Suppressor macrophage treated with lipopolysaccharide for 1 hour (primary cell): ENCODE data around the gene ABTB1.
"Not testable (repeated sequence)": the region's sequence is repeated elsewhere in the genome, so short reads cannot be mapped to it uniquely, and the experiment has no call there.

Source experiments
- DNase-seq, 3 donors: peaks; one replicate each; pipeline ENCODE4 v3.0.0-alpha.2; 2020 to 2022

The ABTB1 gene

DNA sequence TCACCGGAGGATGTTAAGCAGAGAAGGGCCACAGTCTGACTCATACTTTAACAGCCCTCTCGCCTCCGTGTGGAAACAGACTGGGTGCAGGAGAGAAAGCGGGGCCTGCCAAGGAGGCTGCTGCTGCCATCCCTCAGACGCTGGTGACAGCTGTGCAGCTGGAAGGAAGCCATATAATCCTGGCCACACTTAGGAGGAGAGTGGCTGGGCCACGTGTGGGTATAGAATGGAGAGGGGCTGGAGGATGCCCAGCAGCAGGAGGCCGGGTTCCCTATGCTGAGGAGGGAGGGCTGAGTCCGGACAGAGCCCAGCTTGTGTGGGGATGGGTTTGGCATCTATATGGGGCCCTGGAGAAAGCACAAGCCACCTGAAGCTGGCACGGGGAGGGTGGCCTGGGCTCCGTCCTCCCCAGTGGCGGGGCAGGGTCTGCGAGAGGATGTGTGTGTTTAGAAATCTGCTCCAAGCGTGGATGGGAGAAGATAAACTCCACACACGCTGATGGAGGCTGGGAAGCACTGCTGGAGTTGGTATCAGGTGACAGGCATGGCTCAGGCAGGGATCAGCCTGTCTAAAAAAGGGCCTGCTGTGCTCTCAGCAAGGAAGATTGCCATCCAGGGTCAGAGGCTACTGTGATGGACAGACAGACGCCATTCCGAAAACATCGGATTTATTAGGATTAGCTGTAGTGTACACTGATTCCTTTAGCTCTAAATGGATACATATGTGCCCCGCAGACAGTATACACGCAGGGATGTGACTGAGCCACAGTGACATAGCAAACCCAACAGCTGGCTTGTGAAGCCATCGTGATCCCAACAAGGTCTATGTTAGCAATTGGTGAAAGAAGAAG, 15.9 kb downstream of the ABTB1 start:
- DNase-seq, result no peak

DNA sequence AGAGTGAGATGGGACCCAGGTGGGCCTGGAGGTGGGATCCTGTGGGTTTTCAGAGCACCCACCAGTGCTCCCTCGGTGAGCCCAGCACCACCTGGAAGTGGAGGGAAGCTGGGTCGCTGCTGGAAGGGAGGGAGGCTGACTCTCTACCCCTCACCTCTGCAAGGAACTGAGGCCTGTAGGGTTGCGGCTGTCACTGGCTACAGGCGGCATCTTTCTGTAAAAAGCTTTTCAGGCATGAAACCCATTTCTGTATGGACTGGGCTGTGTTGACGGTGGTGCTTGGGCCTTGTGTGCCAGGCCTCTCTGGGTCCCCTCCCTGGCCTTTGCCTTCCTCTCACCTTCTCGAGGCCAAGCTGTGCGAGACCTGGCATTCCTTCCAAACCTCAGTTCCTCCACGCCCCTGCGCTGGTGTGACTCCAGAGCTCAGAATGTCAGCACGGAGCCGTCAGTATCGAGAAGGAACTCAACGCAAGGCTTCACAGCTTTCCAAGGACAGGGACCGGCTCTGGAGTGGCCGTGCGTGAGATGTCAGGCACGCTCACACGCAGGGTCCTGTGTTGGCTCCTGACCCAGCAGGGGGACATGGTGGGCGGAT, 16.6 kb downstream of the ABTB1 start:
- DNase-seq, result no peak

DNA sequence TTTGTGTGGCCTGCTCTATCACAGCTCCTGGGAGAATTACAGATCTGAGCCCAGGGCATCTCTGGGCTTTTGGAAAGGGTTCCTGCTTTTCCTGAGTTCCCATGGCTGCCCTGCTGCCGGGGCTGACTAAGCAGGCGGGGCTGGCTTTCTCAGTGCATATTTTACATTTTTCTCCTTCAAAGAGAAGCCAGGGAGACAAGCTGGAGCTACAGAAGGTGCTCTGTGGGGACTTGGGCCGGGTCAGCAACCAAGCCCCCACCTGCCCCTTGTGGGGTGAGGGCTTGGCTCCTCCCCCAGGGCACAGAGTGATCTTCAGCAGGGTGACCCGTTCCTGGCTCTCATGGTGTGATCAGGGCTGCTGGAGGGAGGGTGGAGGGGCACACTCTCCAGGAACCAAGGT, 17.4 kb downstream of the ABTB1 start:
- DNase-seq, result no peak

DNA sequence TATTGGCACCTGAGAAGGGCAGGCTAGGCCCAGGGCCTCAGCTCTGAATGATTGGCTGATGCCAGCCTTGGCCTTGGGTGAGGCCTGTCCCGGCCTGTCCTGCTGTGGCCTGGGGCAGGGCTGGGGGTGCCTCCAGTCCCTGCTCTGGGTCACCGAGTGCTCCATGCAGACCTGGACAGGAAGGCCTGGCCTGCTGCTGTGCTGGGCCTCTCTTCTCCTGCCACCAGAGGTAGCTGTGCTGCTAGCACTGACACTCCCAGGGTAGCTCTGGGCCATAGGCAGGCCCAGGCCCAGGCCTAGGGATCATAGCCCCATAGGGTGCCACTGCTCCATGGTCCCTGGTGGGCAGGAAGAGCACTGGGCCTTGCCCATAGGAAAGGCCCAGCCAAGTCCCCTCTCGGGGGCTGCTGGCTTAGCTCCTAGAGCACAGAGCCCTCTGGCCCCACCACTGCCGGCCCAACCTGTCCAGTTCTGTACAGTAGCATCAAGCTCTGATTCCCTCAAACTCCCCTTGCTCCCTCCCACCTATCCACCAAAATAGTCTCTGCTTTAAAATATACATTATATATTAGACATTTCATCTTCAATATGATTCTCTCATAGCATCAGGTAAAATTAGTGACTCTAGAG, 18.2 kb downstream of the ABTB1 start:
- peak in 1 of 3 donors; percentile 46 for DNase-seq

DNA sequence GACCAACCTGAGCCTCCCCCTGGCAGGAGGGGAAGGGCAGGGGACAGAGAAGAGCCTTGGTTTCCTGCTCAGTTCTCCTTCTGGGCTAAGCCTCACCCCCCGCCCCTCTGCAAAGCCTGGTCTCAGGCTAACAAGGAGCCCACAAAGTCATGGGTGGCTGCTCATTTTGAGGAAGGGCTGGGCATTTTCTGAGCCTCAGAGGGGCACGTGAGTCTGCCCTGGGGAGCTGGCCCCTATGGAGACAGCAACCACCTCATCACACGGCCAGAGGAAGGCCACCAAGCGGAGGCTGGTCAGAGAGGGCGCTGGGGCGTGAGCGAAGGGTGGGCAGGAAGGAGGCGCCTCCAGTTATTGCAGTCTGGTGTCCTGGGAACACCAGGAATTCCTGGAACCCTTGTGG, 18.7 kb downstream of the ABTB1 start:
- DNase-seq, result no peak

DNA sequence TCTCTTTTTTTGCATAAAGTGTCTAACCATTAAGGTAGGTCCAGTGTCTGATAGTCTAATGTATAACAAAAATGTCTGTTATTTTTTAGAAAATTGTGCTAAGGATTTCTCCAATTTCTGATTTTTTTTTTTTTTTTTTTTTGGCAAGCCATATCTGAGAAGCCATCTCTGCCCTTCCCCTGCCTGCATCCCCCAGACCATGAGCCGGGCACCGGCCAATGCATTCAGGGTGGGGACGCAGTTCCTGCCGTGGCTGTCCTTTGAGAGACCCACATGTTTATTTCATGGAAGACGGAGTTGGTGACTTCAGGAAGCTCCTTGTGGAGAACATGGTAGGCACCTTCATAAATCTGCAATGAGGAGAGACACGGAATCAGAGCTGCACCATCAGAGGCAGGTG, 19.2 kb downstream of the ABTB1 start:
- DNase-seq, result no peak

DNA sequence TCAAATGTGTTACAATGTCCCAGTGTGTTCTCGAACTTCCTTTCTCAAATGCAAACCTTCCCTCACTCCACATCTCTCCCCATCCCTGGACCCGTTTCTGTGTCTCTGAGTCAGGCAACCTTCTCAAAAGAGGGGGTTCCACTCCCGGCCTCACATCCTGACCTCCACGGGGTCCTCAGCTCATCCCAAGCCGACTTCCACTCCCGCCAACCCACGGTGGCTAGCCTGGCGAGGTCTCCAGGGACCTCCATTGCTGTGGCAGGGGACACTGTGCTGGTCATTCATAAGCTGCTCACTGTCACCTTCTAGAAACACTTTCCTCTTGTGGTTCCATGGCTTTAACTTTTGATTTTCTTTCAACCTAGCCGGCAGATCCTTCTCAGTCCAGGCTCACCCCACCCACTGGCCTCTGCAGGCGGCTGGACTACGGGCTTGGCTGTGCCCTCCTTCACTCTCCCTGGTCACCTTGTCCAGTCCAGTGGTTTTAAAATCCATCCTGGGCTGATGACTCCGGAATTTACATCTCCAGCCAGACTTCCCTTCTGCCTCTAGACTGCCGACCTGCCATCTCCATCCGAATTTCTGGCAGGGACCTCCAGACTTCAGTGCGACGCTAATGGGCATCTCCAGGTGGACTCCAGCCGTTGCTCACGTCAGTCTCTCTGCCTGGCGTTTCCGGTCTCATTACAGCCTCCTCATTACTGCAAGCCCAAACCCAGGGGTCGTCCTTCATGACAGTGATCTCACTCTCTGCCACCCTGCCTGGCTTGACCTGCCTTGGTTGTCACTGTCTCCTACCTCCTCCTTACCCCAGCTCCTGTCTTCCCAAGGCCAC, 20.0 kb downstream of the ABTB1 start:
- no peak for DNase-seq

DNA sequence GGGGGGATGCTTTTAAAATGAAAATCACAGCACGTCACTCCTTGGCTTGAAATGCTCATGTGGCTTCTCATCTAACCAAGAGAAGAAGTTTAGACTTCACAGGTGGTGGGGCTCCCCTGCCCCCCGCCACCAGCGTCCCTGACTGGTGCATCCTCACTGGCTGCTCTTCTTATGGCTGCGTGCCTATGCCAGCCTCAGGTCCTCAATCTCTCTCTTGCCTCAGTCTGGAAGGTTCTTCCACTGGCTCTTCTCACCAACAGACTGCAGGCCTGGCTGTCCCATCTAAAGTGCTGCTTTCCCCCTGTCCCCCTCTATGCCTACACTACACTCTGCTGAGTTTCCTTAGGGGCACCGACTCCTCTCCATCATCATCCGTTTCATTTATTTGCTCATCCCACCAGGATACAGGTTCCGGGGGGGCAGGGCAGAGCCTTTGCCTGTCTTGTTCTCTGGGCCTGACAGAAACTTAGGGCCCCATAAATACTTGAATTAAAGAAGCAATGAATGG, 20.6 kb downstream of the ABTB1 start:
- no peak for DNase-seq

DNA sequence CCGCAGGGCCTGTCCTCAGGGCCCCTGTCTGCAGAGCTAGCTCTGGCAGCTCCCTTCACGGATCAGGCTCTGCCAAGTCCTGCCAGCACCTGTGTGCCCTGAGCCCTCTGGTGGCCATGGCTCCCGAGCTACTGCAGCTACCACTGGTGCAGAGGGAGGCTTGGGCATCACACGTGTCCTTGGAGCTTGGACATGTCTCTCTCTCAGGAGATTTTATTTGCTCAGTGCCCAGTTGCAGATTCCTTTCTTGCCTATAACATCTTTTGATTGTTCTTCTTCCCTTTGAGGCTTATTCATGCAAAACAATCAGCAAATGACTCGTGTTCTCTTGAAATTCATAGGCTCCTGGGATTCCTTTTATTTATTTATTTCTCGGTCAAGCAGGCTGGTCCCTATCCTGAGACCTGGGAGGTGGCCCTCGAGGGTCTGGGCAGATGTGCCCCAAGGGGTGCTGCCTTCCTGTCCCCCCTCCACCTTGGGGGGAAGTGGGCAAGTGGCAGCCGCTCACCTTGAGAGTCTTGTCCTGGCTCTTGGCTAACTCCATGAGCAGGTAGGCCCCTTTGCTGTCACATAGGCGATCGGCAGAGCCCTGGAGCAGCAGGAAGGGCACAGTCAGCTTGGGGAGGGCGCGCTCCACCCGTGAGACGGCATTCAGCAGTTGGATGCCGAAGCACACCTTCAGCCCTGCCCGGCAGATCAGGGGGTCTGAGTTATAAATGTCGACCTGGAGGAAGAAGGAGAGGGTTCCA, 21.9 kb downstream of the ABTB1 start:
- DNase-seq, result peak; percentile 28 to 48 (median 39)

DNA sequence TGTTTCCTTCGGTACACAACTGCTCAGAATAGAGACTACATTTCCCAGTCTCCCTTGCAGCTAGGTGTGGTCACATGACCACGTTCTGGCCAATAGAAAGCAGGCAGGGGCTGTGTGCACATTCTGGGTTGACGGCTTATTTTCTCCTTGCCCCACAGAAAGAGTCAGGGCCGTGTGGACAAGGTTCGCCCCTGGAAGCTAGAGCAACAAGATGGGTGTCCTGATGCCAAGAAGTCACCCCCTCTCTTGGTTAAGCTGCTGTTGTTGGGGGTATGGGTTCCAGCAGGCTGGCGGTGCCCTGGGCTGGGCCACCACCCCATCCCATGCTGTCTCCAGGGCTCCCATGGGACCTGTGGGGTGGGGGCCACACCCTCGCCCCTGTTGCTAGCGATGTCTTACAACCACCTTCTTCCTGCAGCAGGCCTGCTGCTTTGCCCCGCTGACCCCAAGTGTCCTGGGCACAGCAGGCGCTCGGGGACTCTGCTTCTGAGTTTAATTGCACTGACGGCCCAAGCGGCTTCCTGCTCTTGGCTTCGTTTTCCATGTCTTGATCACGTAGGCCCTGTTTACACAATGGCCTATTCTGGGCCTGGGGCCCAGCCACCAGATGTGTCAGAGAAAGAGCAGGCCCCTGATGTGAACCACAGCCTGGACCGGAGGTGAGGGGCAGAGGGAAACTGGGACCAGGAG, 24.9 kb downstream of the ABTB1 start:
- peak; percentile 59 to 61 (median 61) for DNase-seq

DNA sequence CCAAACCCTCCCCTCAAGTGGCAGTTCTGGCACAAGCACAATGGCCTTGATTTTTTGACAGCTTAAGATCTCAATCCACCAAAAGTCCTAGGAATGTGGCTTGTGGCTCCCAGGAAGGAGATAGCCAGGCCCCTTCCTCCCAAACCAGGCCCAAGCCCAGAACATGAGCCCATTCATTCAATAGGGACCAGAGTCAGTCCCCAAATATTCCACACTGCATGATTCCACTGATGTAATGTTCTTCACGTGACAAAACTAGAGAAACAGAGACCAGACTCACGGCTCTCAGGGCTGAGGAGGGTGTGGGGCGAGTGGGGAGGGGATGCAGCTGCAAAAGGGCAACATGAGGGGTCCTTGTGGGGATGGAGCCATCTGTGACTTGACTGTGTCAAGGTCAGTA, 25.5 kb downstream of the ABTB1 start:
- DNase-seq, result no peak

DNA sequence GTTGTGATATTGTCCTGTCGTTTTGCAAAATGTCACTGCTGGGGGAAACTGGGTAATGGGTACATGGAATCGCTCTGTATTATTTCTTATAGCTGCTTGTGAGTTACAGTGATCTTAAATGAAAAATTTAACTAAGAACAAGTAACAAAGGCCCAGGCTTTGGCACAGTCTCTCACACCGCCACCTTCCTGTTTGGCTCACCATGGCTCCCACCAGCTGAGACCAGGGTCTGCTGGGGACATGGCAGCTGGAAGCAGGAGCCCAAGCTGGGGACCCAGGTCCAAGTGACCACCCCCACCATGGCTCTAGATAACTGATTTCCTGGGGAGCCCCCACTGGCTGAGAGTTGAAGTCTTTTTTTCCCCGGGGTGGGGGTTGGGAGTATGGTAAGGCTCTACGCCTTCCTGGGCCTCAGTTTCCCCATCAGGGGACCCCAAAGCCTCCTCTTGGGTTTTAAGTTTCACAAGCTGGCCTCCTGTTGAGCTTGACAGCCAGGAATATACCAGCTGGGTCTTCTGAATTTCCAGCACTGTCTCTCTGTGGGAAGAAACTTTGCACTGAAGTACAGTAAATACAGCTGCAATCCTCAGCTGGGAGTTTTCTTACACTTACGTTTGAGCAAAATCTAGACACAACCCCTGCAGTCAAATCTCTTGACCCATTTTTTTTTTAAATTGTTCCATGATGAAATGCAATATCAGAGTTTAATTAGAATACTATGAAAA, 26.1 kb downstream of the ABTB1 start:
- no peak for DNase-seq

DNA sequence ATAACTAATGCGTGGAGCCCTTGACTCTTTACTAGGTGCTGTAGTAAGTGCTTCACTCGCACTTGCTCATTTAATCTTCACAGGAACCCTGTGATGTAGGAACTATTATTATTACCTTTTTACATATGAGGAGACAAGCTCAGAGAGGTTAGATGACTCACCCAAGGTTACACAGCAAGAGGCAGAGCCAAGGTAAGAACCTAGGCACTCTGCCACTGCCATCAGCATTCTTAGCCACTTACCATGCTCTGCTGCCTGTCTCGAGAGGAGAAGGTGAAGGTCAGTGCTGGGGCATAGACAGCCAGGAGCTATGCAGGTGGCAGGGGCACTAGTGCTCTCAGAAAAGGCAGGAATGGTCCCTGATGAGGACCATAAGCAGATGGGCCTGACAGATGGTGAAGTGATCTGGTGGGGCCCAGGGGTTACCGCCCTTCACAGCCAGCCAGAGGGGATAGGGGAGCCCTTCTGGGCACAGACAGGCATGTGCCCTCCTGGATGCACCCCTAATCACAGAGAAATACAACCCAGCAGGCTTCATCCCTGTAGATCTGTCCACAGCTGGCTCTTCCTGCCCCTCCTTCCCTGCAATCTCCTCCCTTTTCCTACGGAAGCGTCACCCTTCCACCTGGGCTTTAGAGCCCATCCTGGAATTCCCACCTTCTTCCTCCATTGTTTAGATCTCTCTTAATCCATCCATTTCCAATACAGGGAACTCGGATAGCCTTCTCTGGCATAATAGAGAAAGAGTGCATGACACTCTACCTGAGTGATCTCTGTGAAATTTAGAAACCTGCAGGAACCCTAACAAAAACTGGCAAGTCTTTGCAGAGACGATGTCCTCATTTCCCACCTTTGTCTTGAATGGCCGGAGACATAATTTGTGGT, 26.9 kb downstream of the ABTB1 start:
- DNase-seq, result no peak

DNA sequence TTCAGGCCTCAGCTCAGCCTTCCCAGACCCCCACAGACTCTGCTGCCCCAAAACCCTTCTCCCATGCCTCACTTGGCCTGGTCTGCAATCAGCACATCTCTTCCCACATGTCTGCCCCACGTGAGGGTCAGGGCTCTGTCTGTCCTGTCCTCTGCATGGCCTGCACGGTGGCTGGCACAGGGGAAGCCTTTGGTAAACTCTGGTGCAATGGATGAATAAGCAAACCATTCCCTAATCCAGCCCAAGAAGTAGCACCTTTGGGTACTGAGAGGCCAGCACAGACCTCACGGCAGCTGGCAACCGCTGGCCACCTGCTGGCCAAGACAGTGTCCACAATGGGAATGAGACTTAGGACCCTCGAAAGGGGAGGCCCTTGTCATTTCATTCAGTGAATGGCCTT, 27.7 kb downstream of the ABTB1 start:
- no peak for DNase-seq

DNA sequence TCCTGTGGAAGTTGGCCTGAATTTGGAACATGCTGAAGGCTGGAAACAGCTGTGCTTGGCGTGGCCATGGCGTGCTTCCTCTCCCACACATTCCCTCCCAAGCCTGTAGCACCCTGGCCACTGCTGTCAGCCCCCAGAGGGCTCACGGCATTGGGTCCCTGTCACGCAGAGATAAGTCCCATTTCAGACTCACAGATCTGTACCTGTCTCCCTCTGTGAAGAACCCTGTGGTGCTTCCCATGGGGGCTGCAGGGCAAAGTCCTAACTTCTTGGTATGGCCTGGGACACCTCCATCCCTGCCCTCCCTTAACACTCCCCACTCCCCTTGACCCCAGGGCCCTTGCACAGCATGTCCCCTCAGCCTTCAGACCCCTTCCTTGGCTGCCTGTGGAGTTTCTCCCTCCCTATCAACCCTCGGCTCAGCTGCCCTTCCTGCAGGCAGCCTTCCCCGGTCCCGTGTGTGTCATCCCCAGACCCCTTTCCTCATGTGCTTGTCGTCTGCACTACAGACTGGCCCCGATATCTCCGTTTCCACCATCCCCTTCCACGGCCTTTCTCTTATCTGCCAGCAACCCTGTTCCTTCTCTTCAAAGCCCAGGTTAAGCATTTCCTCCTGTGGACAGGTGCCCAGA, 28.6 kb downstream of the ABTB1 start:
- DNase-seq, result no peak

DNA sequence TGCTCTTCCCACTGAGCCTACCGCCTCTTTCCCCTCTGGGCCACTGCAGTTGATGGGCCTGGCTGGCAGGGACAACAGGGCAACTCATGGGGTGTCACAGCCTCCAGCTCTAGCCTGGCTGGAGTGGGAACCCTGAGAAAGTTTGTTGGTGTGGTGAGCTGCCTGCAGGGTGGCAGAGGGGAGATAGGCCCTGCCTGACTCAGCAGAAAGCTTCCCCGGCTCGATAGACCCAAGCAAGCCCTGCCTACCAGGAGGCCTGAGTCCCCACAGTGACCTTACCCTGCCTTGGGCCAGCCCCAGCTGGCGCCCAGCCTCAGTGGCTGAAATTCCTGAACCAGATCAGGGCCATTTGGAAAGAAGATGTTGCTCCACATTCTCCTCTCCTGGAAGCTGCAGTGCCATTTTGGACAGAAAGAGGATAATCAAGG, 29.4 kb downstream of the ABTB1 start:
- DNase-seq, result no peak

DNA sequence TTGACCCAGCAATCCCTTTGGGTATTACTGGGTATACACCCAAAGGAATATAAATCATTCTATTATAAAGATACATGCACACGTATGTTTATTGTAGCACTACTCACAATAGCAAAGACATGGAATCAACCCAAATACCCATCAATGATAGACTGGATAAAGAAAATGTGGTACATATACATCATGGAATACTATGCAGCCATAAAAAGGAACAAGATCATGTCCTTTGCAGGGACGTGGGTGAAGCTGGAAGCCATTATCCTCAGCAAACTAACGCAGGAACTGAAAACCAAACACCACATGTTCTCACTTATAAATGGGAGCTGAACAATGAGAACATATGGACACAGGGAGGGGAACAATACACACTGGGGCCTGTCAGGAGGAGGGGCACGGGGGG, 32.1 kb downstream of the ABTB1 start:
- DNase-seq, result not testable (repeated sequence)

DNA sequence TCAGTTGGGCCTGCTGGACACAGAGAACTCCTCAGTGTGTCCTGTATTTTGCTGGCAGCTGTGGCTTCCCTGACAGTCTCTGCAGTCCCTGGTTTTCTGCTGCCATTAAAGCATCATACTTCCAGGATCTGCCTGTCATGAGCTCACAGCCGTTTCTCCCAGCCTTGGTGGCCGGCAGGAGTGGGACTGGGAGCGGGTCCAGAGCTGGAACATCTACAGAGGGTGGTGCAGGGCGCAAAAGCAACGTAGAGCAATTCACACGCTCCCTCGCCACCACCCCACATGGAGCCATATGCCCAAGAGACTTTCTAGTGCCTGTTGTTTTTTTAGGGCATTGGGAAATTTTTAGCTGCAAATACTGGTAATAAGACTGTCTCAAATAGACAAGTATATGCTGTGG, 33.6 kb downstream of the ABTB1 start:
- DNase-seq, result no peak

DNA sequence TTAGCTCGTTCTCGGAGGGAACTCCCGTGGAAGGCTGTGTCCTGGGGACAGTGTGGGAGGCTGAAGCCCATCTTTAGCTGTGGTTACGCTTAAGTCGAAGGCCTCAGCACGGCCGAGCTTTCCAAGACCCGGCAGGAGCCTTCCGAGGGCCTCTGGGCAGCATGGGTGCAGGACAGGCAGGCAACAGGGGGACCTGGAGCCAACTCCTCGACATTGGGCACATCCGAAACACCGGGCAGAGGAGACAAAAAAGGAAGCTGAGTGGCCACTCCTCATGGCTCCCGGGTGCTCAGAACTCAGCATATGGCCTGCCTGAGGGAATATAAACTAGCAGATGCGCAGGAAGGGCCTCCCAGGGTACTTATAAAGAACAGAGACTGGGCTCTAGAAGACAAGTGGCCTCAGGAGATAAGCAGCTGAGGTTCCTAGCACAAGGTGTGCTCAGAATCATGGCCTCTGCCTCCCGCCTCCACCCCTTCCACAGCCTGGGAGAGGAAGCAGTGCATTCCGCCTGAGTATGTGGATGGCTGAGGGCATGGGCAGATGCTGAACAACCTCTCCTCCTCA, 34.1 kb downstream of the ABTB1 start:
- DNase-seq, result no peak
